Hindlimb muscle (tissue), 1 donor: ENCODE data around the gene LINC00305. TPM values are rescaled to one million over a fixed set of nuclear protein-coding genes. Genes with fewer than 3 reads are reported as not detected.

Experiments used
- polyA plus RNA-seq: library from polyadenylated mRNA; unstranded; fragments of 120-200 nt; gene quantifications from one replicate; pipeline ENCODE4 v1.2.1, GENCODE V29; 2013; ENCODE audit not compliant: insufficient read length

LINC00305 gene
- polyA plus RNA-seq, 1 donor: not detected

Other genes with a start within 250 kb of the LINC00305 start
- 0.15 TPM for gene SERPINB10, start 241.1 kb downstream of the LINC00305 start, polyA plus RNA-seq
- gene HMSD, start 199.8 kb downstream of the LINC00305 start, polyA plus RNA-seq: not detected
- 2.1 TPM for gene SERPINB8, start 179.0 kb downstream of the LINC00305 start, polyA plus RNA-seq